Mucosa of gallbladder (tissue), 1 donor: ENCODE data around the gene ADRA2A. TPM values are rescaled to one million over a fixed set of nuclear protein-coding genes. Genes with fewer than 3 reads are reported as not detected.

ENCODE experiments used
- DNase-seq: peaks from one replicate; pipeline ENCODE4 v3.0.0-alpha.2; 2020; ENCODE audit warnings: low spot score
- total RNA-seq: library from RNA; stranded (reverse); gene quantifications from one replicate; pipeline ENCODE4 v1.2.1, GENCODE V29; 2021
- donor health status: DM: no; HTN: no; CAD: no.

ADRA2A gene
- 346 TPM for total RNA-seq

- DNase-seq, result peak; percentile 89
Observed at GRCh38 chr10:111076682-111077478, at the start of gene ADRA2A. ADRA2A (plus strand) TSS chr10:111077029; CDS start chr10:111077997, 968 bp downstream.

GRCh38 chr10:111030042-111030750 lies 46.6 kb upstream of the ADRA2A start:
- DNase-seq, result no peak

DNA sequence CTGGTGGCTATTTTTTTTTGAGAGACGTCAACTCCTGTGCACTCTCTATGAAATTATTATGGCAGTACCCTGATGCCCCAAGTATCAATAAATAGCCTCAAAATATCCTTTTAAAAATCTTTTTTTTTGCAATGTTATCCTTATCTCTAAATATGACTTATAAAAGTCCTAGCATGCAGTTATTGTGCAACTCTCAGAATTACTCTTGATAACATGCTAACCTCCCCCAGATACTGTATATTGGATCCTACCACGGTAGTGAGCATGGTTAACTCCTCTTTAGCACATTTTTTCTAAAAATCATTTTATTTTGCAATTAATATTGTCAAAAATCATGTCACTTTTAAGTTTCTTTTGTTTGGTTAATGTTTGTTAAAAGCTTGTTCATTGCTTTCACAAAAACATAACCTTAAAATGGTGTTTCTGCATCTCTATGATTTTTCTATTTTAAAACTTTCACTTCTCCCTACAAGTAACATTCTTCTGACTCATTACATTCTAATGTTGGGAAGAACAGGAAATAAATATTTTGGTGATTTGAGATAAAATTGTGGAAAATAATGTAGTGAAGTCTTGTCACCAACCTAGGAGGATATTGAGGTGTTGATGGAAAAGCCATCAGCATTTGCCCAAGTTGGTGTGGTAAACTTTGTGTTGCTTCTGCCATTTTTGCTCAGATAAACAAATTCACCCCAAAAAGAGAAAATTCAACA lies 42.1 kb upstream of the ADRA2A start:
- DNase-seq, result no peak

- DNase-seq, result no peak
Observed at GRCh38 chr10:111035542-111035941, 41.3 kb upstream of the ADRA2A start.

- DNase-seq, result no peak
Observed at GRCh38 chr10:111037858-111038257, 39.0 kb upstream of the ADRA2A start.

- no peak for DNase-seq
Observed at GRCh38 chr10:111039522-111039921, 37.3 kb upstream of the ADRA2A start.

DNA sequence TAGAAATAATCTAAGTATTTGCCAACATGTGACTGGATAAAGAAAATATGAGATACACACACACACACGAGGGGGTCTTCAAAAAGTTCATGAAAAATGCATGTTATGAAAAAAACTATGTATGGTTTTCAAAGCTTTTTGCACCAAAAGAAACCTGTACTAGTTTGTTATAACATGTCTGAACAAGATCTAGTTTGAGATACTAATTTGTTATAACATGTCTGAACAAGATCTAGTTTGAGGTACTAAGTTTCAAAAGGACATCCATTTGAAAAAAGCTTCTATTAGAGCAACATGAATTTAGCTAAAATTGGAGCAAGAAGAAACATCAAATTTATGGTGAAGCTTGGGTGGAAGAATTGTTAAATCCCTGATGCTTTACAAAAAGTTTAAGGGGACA lies 19.8 kb upstream of the ADRA2A start:
- DNase-seq, result no peak

DNA sequence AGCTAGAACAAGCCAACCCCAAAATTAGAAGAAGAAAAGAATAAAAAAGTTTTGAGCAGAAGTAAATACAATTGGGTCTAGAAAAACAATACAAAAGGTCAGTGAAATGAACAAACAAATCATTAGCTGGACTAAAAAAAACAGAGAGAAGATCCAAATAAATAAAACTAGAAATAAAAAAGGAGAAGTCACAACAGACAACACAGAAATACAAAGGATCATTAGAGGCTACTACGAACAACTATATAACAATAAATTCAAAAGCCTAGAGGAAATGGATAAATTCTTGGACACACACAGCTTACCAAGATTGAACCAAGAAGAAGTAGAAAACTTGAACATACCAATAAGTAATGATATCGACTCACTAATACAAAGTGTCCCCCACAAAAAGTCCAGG lies 13.4 kb upstream of the ADRA2A start:
- no peak for DNase-seq

- DNase-seq, result no peak
Observed at GRCh38 chr10:111072232-111072631, 4.6 kb upstream of the ADRA2A start.

- DNase-seq, result no peak
Observed at GRCh38 chr10:111075577-111076185, 1.1 kb upstream of the ADRA2A start.

- DNase-seq, result peak; percentile 72
Observed at GRCh38 chr10:111076191-111076681, 593 bp upstream of the ADRA2A start.

GRCh38 chr10:111077479-111077784 lies 603 bp downstream of the ADRA2A start:
- no peak for DNase-seq

DNA sequence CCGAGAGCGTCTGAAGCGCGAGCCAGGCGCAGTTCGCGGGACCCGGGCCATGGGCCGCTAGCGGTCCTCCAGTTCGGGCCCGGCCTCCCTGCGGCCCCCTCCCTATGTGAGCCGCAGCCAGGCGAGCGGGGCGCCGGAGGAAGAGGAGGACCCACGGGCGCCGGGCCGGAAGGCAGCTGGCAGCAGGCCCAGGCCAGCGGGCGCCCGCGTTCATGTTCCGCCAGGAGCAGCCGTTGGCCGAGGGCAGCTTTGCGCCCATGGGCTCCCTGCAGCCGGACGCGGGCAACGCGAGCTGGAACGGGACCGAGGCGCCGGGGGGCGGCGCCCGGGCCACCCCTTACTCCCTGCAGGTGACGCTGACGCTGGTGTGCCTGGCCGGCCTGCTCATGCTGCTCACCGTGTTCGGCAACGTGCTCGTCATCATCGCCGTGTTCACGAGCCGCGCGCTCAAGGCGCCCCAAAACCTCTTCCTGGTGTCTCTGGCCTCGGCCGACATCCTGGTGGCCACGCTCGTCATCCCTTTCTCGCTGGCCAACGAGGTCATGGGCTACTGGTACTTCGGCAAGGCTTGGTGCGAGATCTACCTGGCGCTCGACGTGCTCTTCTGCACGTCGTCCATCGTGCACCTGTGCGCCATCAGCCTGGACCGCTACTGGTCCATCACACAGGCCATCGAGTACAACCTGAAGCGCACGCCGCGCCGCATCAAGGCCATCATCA lies 1.1 kb downstream of the ADRA2A start:
- no peak for DNase-seq

DNA sequence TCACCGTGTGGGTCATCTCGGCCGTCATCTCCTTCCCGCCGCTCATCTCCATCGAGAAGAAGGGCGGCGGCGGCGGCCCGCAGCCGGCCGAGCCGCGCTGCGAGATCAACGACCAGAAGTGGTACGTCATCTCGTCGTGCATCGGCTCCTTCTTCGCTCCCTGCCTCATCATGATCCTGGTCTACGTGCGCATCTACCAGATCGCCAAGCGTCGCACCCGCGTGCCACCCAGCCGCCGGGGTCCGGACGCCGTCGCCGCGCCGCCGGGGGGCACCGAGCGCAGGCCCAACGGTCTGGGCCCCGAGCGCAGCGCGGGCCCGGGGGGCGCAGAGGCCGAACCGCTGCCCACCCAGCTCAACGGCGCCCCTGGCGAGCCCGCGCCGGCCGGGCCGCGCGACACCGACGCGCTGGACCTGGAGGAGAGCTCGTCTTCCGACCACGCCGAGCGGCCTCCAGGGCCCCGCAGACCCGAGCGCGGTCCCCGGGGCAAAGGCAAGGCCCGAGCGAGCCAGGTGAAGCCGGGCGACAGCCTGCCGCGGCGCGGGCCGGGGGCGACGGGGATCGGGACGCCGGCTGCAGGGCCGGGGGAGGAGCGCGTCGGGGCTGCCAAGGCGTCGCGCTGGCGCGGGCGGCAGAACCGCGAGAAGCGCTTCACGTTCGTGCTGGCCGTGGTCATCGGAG lies 1.8 kb downstream of the ADRA2A start:
- no peak for DNase-seq

DNA sequence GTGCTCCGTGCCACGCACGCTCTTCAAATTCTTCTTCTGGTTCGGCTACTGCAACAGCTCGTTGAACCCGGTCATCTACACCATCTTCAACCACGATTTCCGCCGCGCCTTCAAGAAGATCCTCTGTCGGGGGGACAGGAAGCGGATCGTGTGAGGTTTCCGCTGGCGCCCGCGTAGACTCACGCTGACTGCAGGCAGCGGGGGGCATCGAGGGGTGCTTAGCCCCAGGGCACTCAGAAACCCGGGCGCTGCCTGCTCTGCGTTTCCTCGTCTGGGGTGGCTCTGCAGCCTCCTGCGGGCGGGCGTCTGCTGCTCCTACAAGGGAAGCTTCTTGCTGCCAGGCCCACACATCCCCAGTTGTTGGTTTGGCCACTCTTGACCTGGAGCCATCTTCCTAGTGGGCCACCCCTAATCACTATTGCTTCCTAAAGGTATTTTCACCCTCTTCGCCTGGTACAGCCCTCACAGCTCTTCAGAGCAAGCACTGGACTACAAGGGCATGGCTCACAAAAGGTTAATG lies 2.5 kb downstream of the ADRA2A start:
- DNase-seq, result no peak

DNA sequence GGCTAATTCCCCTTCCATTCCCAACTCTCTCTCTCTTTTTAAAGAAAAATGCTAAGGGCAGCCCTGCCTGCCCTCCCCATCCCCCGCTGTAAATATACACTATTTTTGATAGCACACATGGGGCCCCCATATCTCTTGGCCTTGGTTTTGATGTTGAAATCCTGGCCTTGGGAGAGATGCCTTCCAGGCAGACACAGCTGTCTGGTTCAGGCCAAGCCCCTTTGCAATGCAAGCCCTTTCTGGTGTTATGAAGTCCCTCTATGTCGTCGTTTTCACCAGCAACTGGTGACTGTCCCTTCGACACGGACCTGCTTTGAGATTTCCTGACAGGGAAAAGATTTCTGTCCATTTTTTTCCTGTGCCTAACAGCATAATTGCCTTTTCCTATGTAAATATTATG lies 3.0 kb downstream of the ADRA2A start:
- peak; percentile 3 for DNase-seq

DNA sequence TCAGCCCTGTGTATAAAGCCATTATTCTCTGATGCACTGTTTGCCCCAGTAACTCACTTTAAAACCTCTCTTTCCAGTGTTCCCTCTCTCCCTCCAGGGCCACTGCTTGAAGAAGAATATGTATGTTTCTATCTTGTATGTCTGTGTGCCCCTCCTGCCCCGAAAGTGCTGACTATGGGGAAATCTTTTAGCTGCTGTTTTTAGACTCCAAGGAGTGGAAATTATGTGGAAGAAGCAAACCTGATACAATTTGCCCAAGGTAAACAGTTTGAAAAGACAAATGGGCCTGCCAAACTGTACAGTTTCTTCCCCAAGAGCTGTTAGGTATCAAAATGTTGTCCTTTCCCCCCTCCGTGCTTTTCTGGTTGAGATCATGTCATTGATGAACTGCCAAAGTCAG lies 3.4 kb downstream of the ADRA2A start:
- peak; percentile 6 for DNase-seq

DNA sequence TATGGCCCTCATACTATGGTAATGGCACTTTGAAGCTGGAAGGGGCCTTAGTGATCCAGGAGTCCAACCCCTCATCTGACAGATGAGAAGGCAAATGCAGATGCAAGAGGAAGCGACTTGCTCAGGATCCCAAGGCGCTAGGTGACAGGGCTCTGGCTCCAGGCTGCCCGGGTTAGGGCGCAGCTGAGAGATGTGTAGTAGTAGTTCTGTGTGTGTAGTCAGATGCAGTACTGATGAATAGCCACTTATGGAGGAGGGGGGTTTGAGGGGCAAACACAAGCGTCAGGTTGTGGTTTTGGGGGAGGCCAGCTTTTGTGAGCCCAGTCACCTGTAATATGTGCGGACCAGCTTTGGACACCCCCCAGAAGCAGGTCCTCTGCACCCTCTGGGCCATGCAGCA lies 4.8 kb downstream of the ADRA2A start:
- peak; percentile 9 for DNase-seq

DNA sequence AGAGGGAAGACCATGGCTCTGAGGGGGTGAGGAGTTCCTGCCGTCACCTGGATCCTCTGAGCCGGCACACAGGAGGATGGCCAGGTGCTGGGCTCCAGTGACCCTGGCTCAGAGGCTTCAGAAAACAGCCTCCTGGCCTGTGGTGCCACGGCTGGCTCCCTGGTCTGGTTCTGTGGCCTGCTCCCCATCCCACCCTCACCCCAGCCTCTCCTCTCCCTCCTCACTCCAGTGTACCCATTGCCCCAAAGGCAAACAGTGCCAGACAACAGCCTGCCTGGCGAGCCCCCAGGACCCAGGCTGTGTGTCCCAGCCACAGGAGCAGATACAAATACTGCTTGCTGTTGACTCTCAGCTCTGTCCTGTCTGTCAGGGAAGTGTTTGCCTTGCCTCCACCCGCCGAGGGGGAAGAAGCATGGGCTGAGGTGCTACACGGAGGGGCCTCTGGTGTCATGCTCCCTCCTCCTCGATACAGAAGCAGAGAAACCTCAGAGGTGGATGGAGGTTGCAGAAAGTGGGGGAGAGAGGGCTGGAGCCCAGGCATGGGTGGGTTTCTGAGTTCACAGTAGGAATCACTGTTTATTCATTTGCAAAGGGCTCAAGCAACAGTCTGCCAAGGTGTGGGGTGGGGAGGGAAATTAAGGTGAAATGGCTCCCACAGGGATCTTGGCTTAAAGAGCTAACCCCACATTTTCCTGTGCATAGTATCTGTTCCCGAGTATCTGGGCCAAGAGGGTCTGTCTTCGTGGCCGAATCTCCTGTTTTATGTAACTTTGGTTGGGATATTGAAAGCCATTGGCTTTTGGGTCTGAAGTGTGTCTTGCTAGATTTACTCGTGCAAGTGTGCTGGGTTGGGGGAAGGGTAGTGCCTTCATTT lies 5.5 kb downstream of the ADRA2A start:
- peak; percentile 10 for DNase-seq
